Smooth muscle cell (in vitro differentiated cells): ENCODE measurements around the gene PCDH10. TPM values are rescaled to one million over a fixed set of nuclear protein-coding genes. Genes with fewer than 3 reads are reported as not detected.
A peak's percentile ranks its signal among the peaks of the same experiment; 100 is the strongest.

Experiments used
- DNase-seq: peaks from one replicate; lab custom pipeline; 2025; ENCODE audit not compliant: unreplicated experiment; lab: John Stamatoyannopoulos, UW
- H2AFZ ChIP-seq: fragments of 200-600 bp; sonication (generic); 2 replicates; pipeline ENCODE4 v1.6.0; 2016; ENCODE audit warnings: antibody characterized with exemption, low read depth, mild to moderate bottlenecking
- H3F3A ChIP-seq: fragments of 200-600 bp; sonication (generic); 2 replicates; pipeline ENCODE4 v1.6.0; 2017; ENCODE audit warnings: antibody characterized with exemption, low read depth
- H3K27ac ChIP-seq: fragments of 200-600 bp; sonication (generic); 2 replicates; pipeline ENCODE4 v1.5.1; 2016; ENCODE audit warnings: low read depth, mild to moderate bottlenecking
- H3K27me3 ChIP-seq: fragments of 200-600 bp; sonication (generic); 2 replicates; pipeline ENCODE4 v1.6.1; 2016; ENCODE audit warnings: low read depth, mild to moderate bottlenecking
- H3K36me3 ChIP-seq: fragments of 200-600 bp; sonication (generic); 2 replicates; pipeline ENCODE4 v1.5.1; 2016; ENCODE audit warnings: low read depth
- H3K4me1 ChIP-seq: fragments of 200-600 bp; sonication (generic); 2 replicates; pipeline ENCODE4 v1.5.1; 2016; ENCODE audit warnings: low read depth
- H3K4me2 ChIP-seq: fragments of 200-600 bp; sonication (generic); 2 replicates; pipeline ENCODE4 v1.6.0; 2016; ENCODE audit warnings: mild to moderate bottlenecking
- H3K4me3 ChIP-seq: fragments of 200-600 bp; sonication (generic); 2 replicates; pipeline ENCODE4 v1.5.1; 2016; ENCODE audit warnings: mild to moderate bottlenecking
- H3K79me2 ChIP-seq: fragments of 200-600 bp; sonication (generic); 2 replicates; pipeline ENCODE4 v1.6.0; 2016; ENCODE audit warnings: low read depth, mild to moderate bottlenecking
- H3K9ac ChIP-seq: fragments of 200-600 bp; sonication (generic); 2 replicates; pipeline ENCODE4 v1.6.0; 2016; ENCODE audit warnings: low read depth
- H3K9me3 ChIP-seq: fragments of 200-600 bp; sonication (generic); replicated peaks from 2 replicates; pipeline ENCODE4 v1.5.1; 2016; ENCODE audit warnings: low read depth
- H4K20me1 ChIP-seq: fragments of 200-600 bp; sonication (generic); 2 replicates; pipeline ENCODE4 v1.6.0; 2016; ENCODE audit warnings: low read depth
- CTCF ChIP-seq: fragments of 200-600 bp; sonication (generic); IDR thresholded peaks from 2 replicates; pipeline ENCODE4 v1.5.1; 2017; ENCODE audit warnings: borderline replicate concordance, mild to moderate bottlenecking, antibody characterized with exemption; ENCODE audit not compliant: insufficient read depth, poor library complexity, severe bottlenecking
- WGBS: methylation state at CpG from one replicate; pipeline ENCODE4 v1.1.7; 2016; ENCODE audit warnings: low lambda C conversion rate; 5-methylcytosine and 5-hydroxymethylcytosine counted together
- polyA plus RNA-seq: library from polyadenylated mRNA; unstranded; fragments of >200 nt; fragmentation: Nextera tagmentation; extraction: Ambion mirVana; gene quantifications from 2 replicates; pipeline ENCODE4 v1.2.1, GENCODE V29; 2016
- total RNA-seq: library from RNA; depleted of rRNA; stranded (reverse); fragments of >200 nt; gene quantifications from 2 replicates; pipeline ENCODE4 v1.2.3, GENCODE V29; 2014

PCDH10 gene
- total and polyA plus RNA-seq, 2 experiments from 2014 or later = 103 to 129 TPM

- no peak for TF ChIP-seq CTCF
Observed at GRCh38 chr4:133151341-133151690, 2.2 kb downstream of the PCDH10 start.

DNA sequence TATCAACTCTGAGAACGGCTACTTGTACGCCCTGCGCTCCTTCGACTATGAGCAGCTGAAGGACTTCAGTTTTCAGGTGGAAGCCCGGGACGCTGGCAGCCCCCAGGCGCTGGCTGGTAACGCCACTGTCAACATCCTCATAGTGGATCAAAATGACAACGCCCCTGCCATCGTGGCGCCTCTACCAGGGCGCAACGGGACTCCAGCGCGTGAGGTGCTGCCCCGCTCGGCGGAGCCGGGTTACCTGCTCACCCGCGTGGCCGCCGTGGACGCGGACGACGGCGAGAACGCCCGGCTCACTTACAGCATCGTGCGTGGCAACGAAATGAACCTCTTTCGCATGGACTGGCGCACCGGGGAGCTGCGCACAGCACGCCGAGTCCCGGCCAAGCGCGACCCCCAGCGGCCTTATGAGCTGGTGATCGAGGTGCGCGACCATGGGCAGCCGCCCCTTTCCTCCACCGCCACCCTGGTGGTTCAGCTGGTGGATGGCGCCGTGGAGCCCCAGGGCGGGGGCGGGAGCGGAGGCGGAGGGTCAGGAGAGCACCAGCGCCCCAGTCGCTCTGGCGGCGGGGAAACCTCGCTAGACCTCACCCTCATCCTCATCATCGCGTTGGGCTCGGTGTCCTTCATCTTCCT is 2.7 kb downstream of the PCDH10 start:
- peak overlapping the region; percentile 98 for H3K4me2 ChIP-seq
- H3K27ac ChIP-seq = no peak overlapping the region
- H3K79me2 ChIP-seq = peaks cover 77% of the 10 kb centered on the region
- H3K9me3 ChIP-seq = no peaks in the 10 kb centered on the region
- no peaks in the 10 kb centered on the region for H3K27me3 ChIP-seq
- H3K36me3 ChIP-seq = no peaks in the 10 kb centered on the region
- DNase-seq = peak; percentile 33
- peak overlapping the region; percentile 36 for H2AFZ ChIP-seq
- peaks cover 4% of the 10 kb centered on the region for H3K4me1 ChIP-seq
- peak; percentile 30 for TF ChIP-seq CTCF
- under 1% methylated on average over 58 of the region's 62 CpGs for WGBS
- peak overlapping the region; percentile 86 for H3K4me3 ChIP-seq
- H3F3A ChIP-seq = no peaks in the 10 kb centered on the region
- peak overlapping the region; percentile 5 for H3K9ac ChIP-seq
- H4K20me1 ChIP-seq = peaks cover 56% of the 10 kb centered on the region

More at GRCh38 chr4:133151341-133151690, 2.2 kb downstream of the PCDH10 start:
- H3F3A ChIP-seq = no peaks in the 10 kb centered on the region
- H3K27me3 ChIP-seq = no peaks in the 10 kb centered on the region
- peaks cover 55% of the 10 kb centered on the region for H4K20me1 ChIP-seq
- 2% methylated on average over 31 of the region's 31 CpGs for WGBS
- H3K4me1 ChIP-seq = peaks cover 4% of the 10 kb centered on the region
- peak; percentile 33 for DNase-seq
- peak overlapping the region; percentile 5 for H3K9ac ChIP-seq
- no peaks in the 10 kb centered on the region for H3K36me3 ChIP-seq
- peak overlapping the region; percentile 36 for H2AFZ ChIP-seq
- peak overlapping the region; percentile 86 for H3K4me3 ChIP-seq
- no peak overlapping the region for H3K27ac ChIP-seq
- H3K9me3 ChIP-seq = no peaks in the 10 kb centered on the region
- H3K4me2 ChIP-seq = peak overlapping the region; percentile 98
- peaks cover 72% of the 10 kb centered on the region for H3K79me2 ChIP-seq

DNA sequence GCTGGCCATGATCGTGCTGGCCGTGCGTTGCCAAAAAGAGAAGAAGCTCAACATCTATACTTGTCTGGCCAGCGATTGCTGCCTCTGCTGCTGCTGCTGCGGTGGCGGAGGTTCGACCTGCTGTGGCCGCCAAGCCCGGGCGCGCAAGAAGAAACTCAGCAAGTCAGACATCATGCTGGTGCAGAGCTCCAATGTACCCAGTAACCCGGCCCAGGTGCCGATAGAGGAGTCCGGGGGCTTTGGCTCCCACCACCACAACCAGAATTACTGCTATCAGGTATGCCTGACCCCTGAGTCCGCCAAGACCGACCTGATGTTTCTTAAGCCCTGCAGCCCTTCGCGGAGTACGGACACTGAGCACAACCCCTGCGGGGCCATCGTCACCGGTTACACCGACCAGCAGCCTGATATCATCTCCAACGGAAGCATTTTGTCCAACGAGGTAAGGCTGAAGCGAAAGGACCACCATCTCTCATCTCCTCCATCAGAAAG is 3.3 kb downstream of the PCDH10 start:
- Histone ChIP-seq H3K9ac (peak overlapping the region; percentile 5), H3K27ac (no peak overlapping the region), H3K27me3 (no peaks in the 10 kb centered on the region), H3K4me1 (peaks cover 4% of the 10 kb centered on the region), H3K4me3 (peak overlapping the region; percentile 86), H3K79me2 (peaks cover 82% of the 10 kb centered on the region), H3K9me3 (no peaks in the 10 kb centered on the region), H3K4me2 (peak overlapping the region; percentile 98), H4K20me1 (peaks cover 56% of the 10 kb centered on the region), H3F3A (no peaks in the 10 kb centered on the region), H2AFZ (peak overlapping the region; percentile 42), H3K36me3 (no peaks in the 10 kb centered on the region)
- peak; percentile 31 for DNase-seq
- under 1% methylated on average over 26 of the region's 26 CpGs for WGBS
- no peak for TF ChIP-seq CTCF
